PC-3 (cell line): ENCODE results near the gene CALB2. TPM values are rescaled to one million over a fixed set of nuclear protein-coding genes. Genes with fewer than 3 reads are reported as not detected.
A peak's percentile ranks its signal among the peaks of the same experiment; 100 is the strongest.

Source experiments
- ATAC-seq: fragments of 200-7000 bp; cut with Tn5 transposase; 2 replicates; pipeline ENCODE4 v1.9.1; 2020; ENCODE audit warnings: mild to moderate bottlenecking, moderate library complexity
- BruUV-seq: library from RNA; stranded (reverse); fragments of 400-500 nt; replicated peaks from 2 replicates; lab custom pipeline; 2021; lab: Mats Ljungman, UMichigan
- CTCF ChIA-PET: fragments of 300-600 bp; sonication (Branson Sonifier 250); formaldehyde crosslinking; loops from one replicate; lab custom pipeline; 2022; ENCODE audit warnings: antibody characterized with exemption; lab: Charles Lee
- POLR2A ChIA-PET: fragments of 300-600 bp; sonication (Branson Sonifier 250); formaldehyde crosslinking; loops from one replicate; lab custom pipeline; 2022; ENCODE audit warnings: antibody characterized with exemption; ENCODE audit not compliant: unreplicated experiment; lab: Charles Lee
- DNase-seq: peaks from one replicate; pipeline ENCODE4 v3.0.0-alpha.2; 2015
- H2AFZ ChIP-seq: fragments of 300-600 bp; sonication (generic); 2 replicates; pipeline ENCODE4 v1.6.0; 2016; ENCODE audit warnings: antibody characterized with exemption, low read length
- H3F3A ChIP-seq: fragments of 300-600 bp; sonication (generic); one replicate; pipeline ENCODE4 v1.6.0; 2017; ENCODE audit warnings: antibody characterized with exemption, low read length, control low read depth, mild to moderate bottlenecking; ENCODE audit not compliant: unreplicated experiment
- H3K27ac ChIP-seq: fragments of 300-600 bp; sonication (generic); 2 replicates; pipeline ENCODE4 v1.5.1; 2016; ENCODE audit warnings: mild to moderate bottlenecking, low read length
- H3K27me3 ChIP-seq: fragments of 300-600 bp; sonication (generic); 2 replicates; pipeline ENCODE4 v1.6.1; 2016; ENCODE audit warnings: low read length, mixed read lengths
- H3K36me3 ChIP-seq: fragments of 300-600 bp; sonication (generic); 2 replicates; pipeline ENCODE4 v1.6.1; 2016; ENCODE audit warnings: low read depth, mixed run types, low read length, mixed read lengths
- H3K4me1 ChIP-seq: fragments of 300-600 bp; sonication (generic); 2 replicates; pipeline ENCODE4 v1.5.1; 2016; ENCODE audit warnings: low read length; ENCODE audit not compliant: insufficient read depth
- H3K4me2 ChIP-seq: fragments of 300-600 bp; sonication (generic); 2 replicates; pipeline ENCODE4 v1.6.0; 2016; ENCODE audit warnings: low read length
- H3K4me3 ChIP-seq: fragments of 300-600 bp; sonication (generic); 2 replicates; pipeline ENCODE4 v1.5.1; 2016; ENCODE audit warnings: mild to moderate bottlenecking, low read length, mixed read lengths
- H3K79me2 ChIP-seq: fragments of 300-600 bp; sonication (generic); 2 replicates; pipeline ENCODE4 v1.6.1; 2017; ENCODE audit warnings: low read length, mixed read lengths
- H3K9ac ChIP-seq: fragments of 300-600 bp; sonication (generic); 2 replicates; pipeline ENCODE4 v1.6.0; 2016; ENCODE audit warnings: mild to moderate bottlenecking, low read length
- H3K9me2 ChIP-seq: fragments of 300-600 bp; sonication (generic); replicated peaks from 2 replicates; pipeline ENCODE4 v1.6.1; 2016; ENCODE audit warnings: mixed run types, low read length, mixed read lengths
- H3K9me3 ChIP-seq: fragments of 300-600 bp; sonication (generic); 2 replicates; pipeline ENCODE4 v1.6.1; 2016; ENCODE audit warnings: low read length, mixed read lengths
- H4K20me1 ChIP-seq: fragments of 300-600 bp; sonication (generic); 2 replicates; pipeline ENCODE4 v1.6.1; 2016; ENCODE audit warnings: low read length, mixed read lengths
- CTCF ChIP-seq: fragments of 300-600 bp; sonication (generic); conservative IDR thresholded peaks from 2 replicates; pipeline ENCODE4 v1.5.1; 2017; ENCODE audit warnings: antibody characterized with exemption, low read depth, mild to moderate bottlenecking, low read length
- EZH2 ChIP-seq: fragments of 300-600 bp; sonication (generic); IDR thresholded peaks from one replicate; pipeline ENCODE4 v1.6.1; 2017; ENCODE audit warnings: antibody characterized with exemption, mild to moderate bottlenecking, low read length; ENCODE audit not compliant: unreplicated experiment
- EZH2phosphoT487 ChIP-seq: fragments of 300-600 bp; sonication (generic); IDR thresholded peaks from 2 replicates; pipeline ENCODE4 v1.6.1; 2018; ENCODE audit warnings: mild to moderate bottlenecking, antibody characterized with exemption, low read length, borderline replicate concordance
- intact Hi-C: fragments of 100-400 bp; cut with micrococcal nuclease; formaldehyde crosslinking; loops from 2 replicates; pipeline ENCODE4 v1.9.0; 2023
- total RNA-seq: library from RNA; depleted of rRNA; stranded (reverse); fragments of >200 nt; gene quantifications from 2 replicates; pipeline ENCODE4 v1.2.3, GENCODE V29; 2014

The CALB2 gene
- total RNA-seq, 1 experiment from 2014 or later: 0.47 TPM

GRCh38 chr16:71369494-71369893 lies 11.0 kb downstream of the CALB2 start:
- H3K27me3 ChIP-seq: 0 out of 2 replicates have a peak, but pooled peaks cover 12% of the 10 kb centered on the region
- H3K9me2 ChIP-seq: no peaks in the 10 kb centered on the region
- no peaks in the 10 kb centered on the region for H3K79me2 ChIP-seq
- H3K9me3 ChIP-seq: no peaks in the 10 kb centered on the region
- no TSS peak for BruUV-seq
- H3F3A ChIP-seq: no peaks in the 10 kb centered on the region
- no peaks in the 10 kb centered on the region for H3K36me3 ChIP-seq
- H3K4me2 ChIP-seq: no peak overlapping the region
- no peak overlapping the region for H3K4me3 ChIP-seq
- ATAC-seq (no peak), DNase-seq (no peak)
- no peak overlapping the region for H2AFZ ChIP-seq
- intact Hi-C loops: no loop called here
- H3K4me1 ChIP-seq: no peaks in the 10 kb centered on the region
- POLR2A ChIA-PET: no interaction called here
- CTCF ChIA-PET: no interaction called here
- H4K20me1 ChIP-seq: no peaks in the 10 kb centered on the region
- no peak overlapping the region for H3K27ac ChIP-seq
- no peak for TF ChIP-seq EZH2
- TF ChIP-seq EZH2phosphoT487: no peak
- no peak for TF ChIP-seq CTCF
- no peak overlapping the region for H3K9ac ChIP-seq

GRCh38 chr16:71371237-71371636 lies 12.7 kb downstream of the CALB2 start:
- no peaks in the 10 kb centered on the region for H3K79me2 ChIP-seq
- no peak overlapping the region for H3K27ac ChIP-seq
- H3K36me3 ChIP-seq: no peaks in the 10 kb centered on the region
- H3F3A ChIP-seq: no peaks in the 10 kb centered on the region
- intact Hi-C loops: no loop called here
- H3K4me1 ChIP-seq: no peaks in the 10 kb centered on the region
- H3K9me3 ChIP-seq: no peaks in the 10 kb centered on the region
- no peak for TF ChIP-seq EZH2
- no peak for TF ChIP-seq EZH2phosphoT487
- no peak for TF ChIP-seq CTCF
- ATAC-seq (no peak), DNase-seq (no peak)
- H3K4me2 ChIP-seq: no peak overlapping the region
- H3K4me3 ChIP-seq: no peak overlapping the region
- H4K20me1 ChIP-seq: no peaks in the 10 kb centered on the region
- no TSS peak for BruUV-seq
- ChIA-PET POLR2A (no interaction called here), CTCF (no interaction called here)
- H3K27me3 ChIP-seq: 0 out of 2 replicates have a peak, but pooled peaks cover 12% of the 10 kb centered on the region
- no peak overlapping the region for H3K9ac ChIP-seq
- no peak overlapping the region for H2AFZ ChIP-seq
- H3K9me2 ChIP-seq: no peaks in the 10 kb centered on the region

GRCh38 chr16:71373073-71373472 lies 14.6 kb downstream of the CALB2 start:
- no peaks in the 10 kb centered on the region for H3F3A ChIP-seq
- intact Hi-C loops: no loop called here
- H3K36me3 ChIP-seq: no peaks in the 10 kb centered on the region
- ATAC-seq: no peak
- ChIA-PET CTCF (no interaction called here), POLR2A (no interaction called here)
- 0 out of 2 replicates have a peak, but pooled peaks cover 12% of the 10 kb centered on the region for H3K27me3 ChIP-seq
- no peak overlapping the region for H3K27ac ChIP-seq
- no peaks in the 10 kb centered on the region for H3K4me1 ChIP-seq
- H3K4me3 ChIP-seq: no peak overlapping the region
- H3K9me3 ChIP-seq: no peaks in the 10 kb centered on the region
- no peaks in the 10 kb centered on the region for H3K79me2 ChIP-seq
- H3K9ac ChIP-seq: no peak overlapping the region
- no peak for TF ChIP-seq EZH2
- TF ChIP-seq EZH2phosphoT487: no peak
- no peak for TF ChIP-seq CTCF
- BruUV-seq: no TSS peak
- H3K9me2 ChIP-seq: no peaks in the 10 kb centered on the region
- no peaks in the 10 kb centered on the region for H4K20me1 ChIP-seq
- H2AFZ ChIP-seq: no peak overlapping the region
- DNase-seq: peak; percentile 9
- H3K4me2 ChIP-seq: no peak overlapping the region
